Astrocyte of the cerebellum (primary cell): Measurements from ENCODE around the gene TEKT5.

Source experiments
- DNase-seq: peaks from one replicate; pipeline ENCODE4 v3.0.0-alpha.2; 2011; ENCODE audit warnings: low read depth
- H3K4me3 ChIP-seq: 2 replicates; pipeline ENCODE4 v1.5.1; 2011; ENCODE audit warnings: mild to moderate bottlenecking, low read depth, low read length, moderate library complexity
- in situ Hi-C: cut with HindIII; loops from 2 replicates; pipeline ENCODE4 v1.10.0; 2017; ENCODE audit warnings: low sequenced_read_pairs
- TF ChIP-seq, protein P1 (sequence below): IDR thresholded peaks from 2 replicates; pipeline ENCODE4 v1.5.1; 2012; ENCODE audit warnings: low read length, low read depth, moderate library complexity, mild to moderate bottlenecking; ENCODE audit errors: missing control alignments

Gene TEKT5

GRCh38 chr16:10647721-10648296 is 46.9 kb downstream of the TEKT5 start:
- in situ Hi-C loops: loop anchor here (25.0 kb wide), 1 partner anchor 111 kb away; no protein-coding TSS in a partner anchor
- no peak for DNase-seq
- TF ChIP-seq, protein P1, sequence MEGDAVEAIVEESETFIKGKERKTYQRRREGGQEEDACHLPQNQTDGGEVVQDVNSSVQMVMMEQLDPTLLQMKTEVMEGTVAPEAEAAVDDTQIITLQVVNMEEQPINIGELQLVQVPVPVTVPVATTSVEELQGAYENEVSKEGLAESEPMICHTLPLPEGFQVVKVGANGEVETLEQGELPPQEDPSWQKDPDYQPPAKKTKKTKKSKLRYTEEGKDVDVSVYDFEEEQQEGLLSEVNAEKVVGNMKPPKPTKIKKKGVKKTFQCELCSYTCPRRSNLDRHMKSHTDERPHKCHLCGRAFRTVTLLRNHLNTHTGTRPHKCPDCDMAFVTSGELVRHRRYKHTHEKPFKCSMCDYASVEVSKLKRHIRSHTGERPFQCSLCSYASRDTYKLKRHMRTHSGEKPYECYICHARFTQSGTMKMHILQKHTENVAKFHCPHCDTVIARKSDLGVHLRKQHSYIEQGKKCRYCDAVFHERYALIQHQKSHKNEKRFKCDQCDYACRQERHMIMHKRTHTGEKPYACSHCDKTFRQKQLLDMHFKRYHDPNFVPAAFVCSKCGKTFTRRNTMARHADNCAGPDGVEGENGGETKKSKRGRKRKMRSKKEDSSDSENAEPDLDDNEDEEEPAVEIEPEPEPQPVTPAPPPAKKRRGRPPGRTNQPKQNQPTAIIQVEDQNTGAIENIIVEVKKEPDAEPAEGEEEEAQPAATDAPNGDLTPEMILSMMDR: no peak
- no peak overlapping the region for H3K4me3 ChIP-seq

- no peak for DNase-seq
- in situ Hi-C loops: loop anchor here (25.0 kb wide), 1 partner anchor 110 kb away; no protein-coding TSS in a partner anchor
- TF ChIP-seq, protein P1: no peak
- no peak overlapping the region for H3K4me3 ChIP-seq
Observed at GRCh38 chr16:10647264-10647720, 47.4 kb downstream of the TEKT5 start.

DNA sequence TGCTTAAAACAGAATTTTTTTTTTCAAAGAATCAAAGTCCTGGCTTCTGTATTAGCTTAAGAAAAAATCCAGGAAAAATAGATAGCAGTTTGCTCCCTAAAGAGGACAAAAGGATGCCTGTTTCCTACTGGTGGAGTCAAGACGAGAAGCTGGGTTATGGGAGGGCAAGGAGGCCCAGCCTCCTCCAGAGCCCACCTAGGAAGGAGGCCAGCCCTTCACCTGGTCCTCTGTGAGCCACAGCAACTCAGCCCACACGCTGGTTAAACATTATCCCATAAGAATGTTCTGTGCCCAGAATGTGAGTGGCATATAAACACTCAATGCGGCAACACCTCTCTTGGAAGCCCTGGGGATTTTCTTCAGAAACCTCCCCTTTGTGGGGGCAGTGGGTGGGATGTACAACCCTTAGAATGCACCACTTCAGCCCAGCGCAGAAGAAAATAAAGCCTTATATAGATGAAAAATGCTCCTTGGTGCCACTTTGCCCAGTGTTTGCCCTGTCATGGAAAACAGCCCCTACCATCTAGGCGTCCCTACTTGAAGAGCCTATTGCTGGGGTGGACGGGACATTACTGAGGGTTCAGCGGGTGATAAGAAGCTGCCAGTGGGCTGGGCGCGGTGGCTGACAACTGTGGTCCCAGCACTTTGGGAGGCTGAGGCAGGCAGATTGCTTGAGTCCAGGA is 48.0 kb downstream of the TEKT5 start:
- TF ChIP-seq, protein P1: no peak
- no peak for DNase-seq
- in situ Hi-C loops: loop anchor here (25.0 kb wide), 1 partner anchor 109 kb away; no protein-coding TSS in a partner anchor
- H3K4me3 ChIP-seq: no peak overlapping the region

DNA sequence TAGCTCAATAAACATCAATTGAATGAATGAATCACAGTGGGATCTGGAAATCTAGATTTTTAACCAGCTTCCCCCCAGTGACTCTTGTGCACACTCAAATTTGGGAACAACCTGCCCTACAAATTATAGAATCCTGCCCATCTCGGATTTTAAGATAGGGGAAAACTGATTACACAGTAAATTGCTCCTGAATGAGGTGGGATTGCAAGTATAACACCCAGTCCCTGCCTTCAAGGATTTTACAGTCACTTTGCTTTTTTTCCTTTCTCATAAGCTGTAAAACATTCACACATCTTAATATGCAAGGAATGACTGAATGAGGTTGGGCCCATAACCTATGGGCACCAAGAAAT is 48.5 kb downstream of the TEKT5 start:
- no peak overlapping the region for H3K4me3 ChIP-seq
- TF ChIP-seq, protein P1: no peak
- no peak for DNase-seq
- in situ Hi-C loops: loop anchor here (25.0 kb wide), 1 partner anchor 109 kb away; no protein-coding TSS in a partner anchor

DNA sequence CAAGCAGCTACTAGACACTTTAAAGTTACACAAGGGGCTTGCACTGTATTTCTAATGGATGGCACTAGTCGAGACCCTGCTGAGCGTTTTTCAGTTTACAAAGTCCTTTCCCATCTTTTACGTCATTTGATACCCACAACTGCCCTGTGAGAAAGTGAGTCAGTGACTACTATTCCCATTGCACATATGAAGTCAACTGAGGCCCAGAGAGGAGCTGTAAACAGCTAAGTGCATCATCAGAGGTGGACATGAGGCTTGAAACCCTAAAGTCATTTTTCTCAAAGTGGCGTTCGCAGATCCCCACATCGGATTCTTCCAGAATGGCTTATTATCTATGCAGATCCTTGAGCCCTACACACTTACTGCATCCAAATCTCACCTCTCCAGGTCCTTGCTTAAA is 50.6 kb downstream of the TEKT5 start:
- in situ Hi-C loops: loop anchor here (25.0 kb wide), 1 partner anchor 107 kb away; no protein-coding TSS in a partner anchor

DNA sequence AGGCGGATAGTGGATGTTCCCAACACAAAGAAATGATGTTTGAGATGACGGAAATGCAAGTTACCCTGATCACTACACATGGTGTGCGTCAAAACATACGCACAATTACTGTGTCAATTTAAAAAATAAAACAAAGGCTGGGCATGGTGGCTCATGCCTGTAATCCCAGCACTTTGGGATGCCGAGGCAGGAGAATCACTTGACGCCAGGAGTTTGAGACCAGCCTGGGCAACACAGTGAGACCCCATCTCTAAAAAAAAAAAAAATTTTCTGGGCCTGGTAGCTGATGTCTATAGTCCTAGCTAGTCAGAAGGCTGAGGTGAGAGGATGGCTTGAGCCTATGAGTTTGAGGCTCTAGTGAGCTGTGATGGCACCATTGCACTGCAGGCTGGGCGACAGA is 51.8 kb downstream of the TEKT5 start:
- no peak overlapping the region for H3K4me3 ChIP-seq
- in situ Hi-C loops: loop anchor here (25.0 kb wide), 1 partner anchor 106 kb away; no protein-coding TSS in a partner anchor
- DNase-seq: no peak
- TF ChIP-seq, protein P1: no peak

More for the DNA sequence above, 50.6 kb downstream of the TEKT5 start:
- TF ChIP-seq, protein P1: no peak
- DNase-seq: no peak
- H3K4me3 ChIP-seq: no peak overlapping the region
